SK-N-SH (cell line): ENCODE measurements around the gene ABI3. TPM values are rescaled to one million over a fixed set of nuclear protein-coding genes. Genes with fewer than 3 reads are reported as not detected.

Experiments used
- CTCF ChIA-PET: fragments of 300-600, 350-600 bp; formaldehyde crosslinking; extraction: SDS; loops from one replicate; lab custom pipeline; 2021; lab: Yijun Ruan, JAX
- POLR2A ChIA-PET: fragments of 350-600 bp; sonication (Branson Sonifier 250); formaldehyde crosslinking; extraction: SDS; loops from one replicate; lab custom pipeline; 2020; ENCODE audit warnings: antibody characterized with exemption, inconsistent platforms; lab: Yijun Ruan, JAX
- DNase-seq: peaks from one replicate; pipeline ENCODE4 v3.0.0; 2012
- H2AFZ ChIP-seq: fragments of 200-600 bp; sonication (generic); 2 replicates; pipeline ENCODE4 v1.8.1; 2016; ENCODE audit warnings: antibody characterized with exemption, mild to moderate bottlenecking, low read depth
- H3F3A ChIP-seq: fragments of 200-600 bp; sonication (generic); replicated peaks from 2 replicates; pipeline ENCODE3; 2016; ENCODE audit warnings: antibody characterized with exemption, mild to moderate bottlenecking; ENCODE audit not compliant: insufficient read depth
- H3K27ac ChIP-seq, 2 experiments: fragments of 200-500 bp in 1 of 2; fragments of 200-600 bp in 1 of 2; sonication (Bioruptor generic) in 1 of 2; sonication (generic), shearing (Covaris generic) in 1 of 2; 2 replicates each; pipeline versions ENCODE4 v1.5.1 to v1.6.1; 2014 to 2016; ENCODE audit warnings: low read depth in 2 of 2, inconsistent platforms in 1 of 2, low read length in 1 of 2, mild to moderate bottlenecking in 1 of 2, mixed read lengths in 1 of 2
- H3K27me3 ChIP-seq: fragments of 200-600 bp; sonication (generic), shearing (Covaris generic); 2 replicates; pipeline ENCODE4 v1.6.1; 2016; ENCODE audit warnings: mixed run types; ENCODE audit not compliant: insufficient read depth
- H3K36me3 ChIP-seq, 2 experiments: fragments of 200-500 bp in 1 of 2; fragments of 200-600 bp in 1 of 2; sonication (Bioruptor generic) in 1 of 2; sonication (generic) in 1 of 2; replicated peaks in 1 of 2; 2 replicates each; pipeline versions ENCODE3 to v1.5.1; 2014 to 2016; ENCODE audit warnings: low read length in 1 of 2, mild to moderate bottlenecking in 1 of 2; ENCODE audit not compliant: insufficient read depth in 2 of 2, control insufficient read depth in 1 of 2
- H3K4me1 ChIP-seq, 2 experiments: fragments of 200-500 bp in 1 of 2; fragments of 200-600 bp in 1 of 2; sonication (Bioruptor generic) in 1 of 2; sonication (generic), shearing (Covaris generic) in 1 of 2; 2 replicates each; pipeline versions ENCODE4 v1.5.1 to v1.6.1; 2014 to 2016; ENCODE audit warnings: low read depth in 1 of 2, low read length in 1 of 2, mixed run types in 1 of 2; ENCODE audit not compliant: insufficient read depth in 2 of 2, control insufficient read depth in 1 of 2
- H3K4me2 ChIP-seq: fragments of 200-600 bp; sonication (generic), shearing (Covaris generic); 2 replicates; pipeline ENCODE4 v1.6.1; 2017; ENCODE audit warnings: mixed run types
- H3K4me3 ChIP-seq, 2 experiments: fragments of 200-500 bp in 1 of 2; fragments of 200-600 bp in 1 of 2; sonication (Bioruptor generic) in 1 of 2; sonication (generic), shearing (Covaris generic) in 1 of 2; 2 replicates each; pipeline versions ENCODE4 v1.5.1 to v1.8.1; 2014 to 2016; ENCODE audit warnings: low read depth in 2 of 2, inconsistent platforms in 1 of 2, low read length in 1 of 2, mild to moderate bottlenecking in 1 of 2, mixed read lengths in 1 of 2, moderate library complexity in 1 of 2
- H3K79me2 ChIP-seq: fragments of 200-600 bp; sonication (generic); 2 replicates; pipeline ENCODE4 v1.8.1; 2017; ENCODE audit warnings: mild to moderate bottlenecking; ENCODE audit not compliant: insufficient read depth
- H3K9ac ChIP-seq: fragments of 200-600 bp; sonication (generic); 2 replicates; pipeline ENCODE4 v1.6.1; 2017; ENCODE audit warnings: mixed run types
- H3K9me2 ChIP-seq: fragments of 200-600 bp; sonication (generic); 2 replicates; pipeline ENCODE4 v1.6.1; 2017; ENCODE audit warnings: mixed run types
- H3K9me3 ChIP-seq: fragments of 200-600 bp; sonication (generic); 2 replicates; pipeline ENCODE4 v1.6.1; 2017; ENCODE audit warnings: mixed run types, mild to moderate bottlenecking, moderate library complexity
- H4K20me1 ChIP-seq: fragments of 200-600 bp; sonication (generic); 2 replicates; pipeline ENCODE4 v1.6.1; 2017; ENCODE audit warnings: mild to moderate bottlenecking, mixed run types; ENCODE audit not compliant: insufficient read depth
- CTCF ChIP-seq: fragments of 200-600 bp; sonication (generic); IDR thresholded peaks from 2 replicates; pipeline ENCODE4 v1.6.1; 2017; ENCODE audit warnings: antibody characterized with exemption, mild to moderate bottlenecking, moderate library complexity
- FOXM1 ChIP-seq: IDR thresholded peaks from 2 replicates; pipeline ENCODE4 v1.4.0; 2012; ENCODE audit warnings: low read depth, mild to moderate bottlenecking
- GATA2 ChIP-seq: sonication (generic); formaldehyde crosslinking; IDR thresholded peaks from 2 replicates; pipeline ENCODE4 v1.5.0; 2020; ENCODE audit warnings: mild to moderate bottlenecking, missing genetic modification reagents
- MEF2A ChIP-seq: IDR thresholded peaks from 2 replicates; pipeline ENCODE4 v1.4.0; 2012; ENCODE audit warnings: low read depth, borderline replicate concordance
- NFIC ChIP-seq: IDR thresholded peaks from 2 replicates; pipeline ENCODE4 v1.4.0; 2012; ENCODE audit warnings: borderline replicate concordance
- POLR2AphosphoS5 ChIP-seq: IDR thresholded peaks from 2 replicates; pipeline ENCODE4 v1.6.1; 2012; ENCODE audit warnings: low read depth, low read length
- SIN3A ChIP-seq: IDR thresholded peaks from 2 replicates; pipeline ENCODE4 v1.6.1; 2012; ENCODE audit warnings: low read depth, mild to moderate bottlenecking, low read length, moderate library complexity, borderline replicate concordance
- WGBS: methylation state at CpG from one replicate; pipeline ENCODE4 v1.1.6; 2017; ENCODE audit warnings: low lambda C conversion rate; 5-methylcytosine and 5-hydroxymethylcytosine counted together
- polyA plus RNA-seq, 3 experiments: library from polyadenylated mRNA; depleted of rRNA; stranded (reverse); fragments of >200 nt; gene quantifications; 2 replicates each; pipeline ENCODE4 v1.2.3, GENCODE V29; 2012
- TF ChIP-seq, protein P1 (sequence below): IDR thresholded peaks from 2 replicates; pipeline ENCODE4; 2012
- TF ChIP-seq, protein P2 (sequence below): fragments of 150-350 bp; IDR thresholded peaks from 2 replicates; pipeline ENCODE4 v1.6.1; 2017; ENCODE audit warnings: antibody characterized with exemption, low read length, low read depth, borderline replicate concordance

Gene ABI3
- polyA plus RNA-seq, 1 of the 3 experiments (the other 2 are of a cell fraction), result 4.7 TPM

DNA sequence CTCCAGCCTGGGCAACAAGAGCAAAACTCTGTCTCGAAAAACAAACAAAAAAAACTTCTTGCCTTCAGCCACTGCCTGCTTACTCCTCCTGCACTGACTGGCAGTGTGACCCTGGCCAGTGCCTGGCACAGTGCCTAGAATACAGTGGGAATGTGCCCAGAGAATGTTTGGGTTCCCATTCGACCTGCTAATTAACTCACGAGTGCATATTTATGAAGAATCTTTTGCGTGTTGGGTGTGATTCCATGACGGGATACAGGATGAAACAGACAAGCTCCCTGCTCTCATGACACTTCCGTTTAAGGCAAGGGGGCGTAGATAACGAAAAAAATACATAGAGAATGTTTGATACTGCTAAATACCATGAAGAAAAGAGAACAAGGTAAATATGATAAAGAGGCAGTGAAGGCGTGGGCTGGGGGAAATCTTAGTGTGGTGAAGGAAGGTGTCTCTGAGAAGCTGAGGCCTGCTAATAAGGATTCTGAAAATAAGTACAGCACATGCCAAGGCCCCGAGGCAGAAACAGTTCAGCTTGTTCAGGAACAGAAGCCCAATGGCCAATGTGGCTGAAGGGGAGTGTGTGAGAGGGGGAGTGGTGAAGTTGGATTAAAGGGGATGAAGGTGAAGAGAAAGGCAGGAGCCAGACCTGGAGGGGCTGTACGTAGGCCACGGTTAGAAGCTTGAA lies 4.3 kb downstream of the ABI3 start:
- no peaks in the 10 kb centered on the region for H3K79me2 ChIP-seq
- H3K36me3 ChIP-seq, result no peaks in the 10 kb centered on the region
- H3K9me3 ChIP-seq, result no peaks in the 10 kb centered on the region
- no peak for TF ChIP-seq GATA2
- no peak for TF ChIP-seq MEF2A
- TF ChIP-seq, protein P1, sequence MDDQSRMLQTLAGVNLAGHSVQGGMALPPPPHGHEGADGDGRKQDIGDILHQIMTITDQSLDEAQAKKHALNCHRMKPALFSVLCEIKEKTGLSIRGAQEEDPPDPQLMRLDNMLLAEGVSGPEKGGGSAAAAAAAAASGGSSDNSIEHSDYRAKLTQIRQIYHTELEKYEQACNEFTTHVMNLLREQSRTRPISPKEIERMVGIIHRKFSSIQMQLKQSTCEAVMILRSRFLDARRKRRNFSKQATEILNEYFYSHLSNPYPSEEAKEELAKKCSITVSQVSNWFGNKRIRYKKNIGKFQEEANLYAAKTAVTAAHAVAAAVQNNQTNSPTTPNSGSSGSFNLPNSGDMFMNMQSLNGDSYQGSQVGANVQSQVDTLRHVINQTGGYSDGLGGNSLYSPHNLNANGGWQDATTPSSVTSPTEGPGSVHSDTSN, result no peak
- TF ChIP-seq NFIC, result peak; percentile 32; the same call in 1 of the 2 replicates
- TF ChIP-seq CTCF, result no peak
- peaks cover 10% of the 10 kb centered on the region for H3F3A ChIP-seq
- H4K20me1 ChIP-seq, result no peaks in the 10 kb centered on the region
- peaks cover 0 to 8% of the 10 kb centered on the region in 2 experiments; a peak in 3 of 4 replicates for H3K4me1 ChIP-seq
- no peak overlapping the region for H3K4me3 ChIP-seq
- no peak overlapping the region for H2AFZ ChIP-seq
- no peaks in the 10 kb centered on the region for H3K27me3 ChIP-seq
- H3K4me2 ChIP-seq, result no peak overlapping the region
- DNase-seq, result peak; percentile 29
- ChIA-PET POLR2A (no interaction called here), CTCF (interaction anchor here (1.1 to 9.5 kb wide), 4 partner anchors 8 to 76 kb away, joined by 4 to 105 read pairs (median 5); partner anchors contain the start of gene PHOSPHO1)
- no peaks in the 10 kb centered on the region for H3K9me2 ChIP-seq
- H3K9ac ChIP-seq, result no peak overlapping the region
- 58% methylated on average over 12 of the region's 12 CpGs for WGBS
- H3K27ac ChIP-seq, result no peak overlapping the region

DNA sequence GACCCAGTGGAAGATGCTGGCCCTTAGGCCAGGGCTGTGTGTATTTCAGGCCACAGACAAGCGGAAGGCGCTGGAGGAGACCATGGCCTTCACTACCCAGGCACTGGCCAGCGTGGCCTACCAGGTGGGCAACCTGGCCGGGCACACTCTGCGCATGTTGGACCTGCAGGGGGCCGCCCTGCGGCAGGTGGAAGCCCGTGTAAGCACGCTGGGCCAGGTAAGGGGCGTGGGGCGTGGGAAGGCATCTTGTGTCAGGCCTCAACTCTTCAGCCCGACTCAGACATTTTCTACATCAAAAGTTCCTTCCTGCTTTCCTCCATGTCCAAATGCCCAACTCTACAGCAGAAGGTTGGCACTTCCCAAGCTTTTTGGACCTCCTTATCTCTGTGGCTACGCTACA lies 6.0 kb downstream of the ABI3 start:
- Histone ChIP-seq H3K4me2 (no peak overlapping the region), H2AFZ (no peak overlapping the region), H3K4me3 (no peak overlapping the region), H3K9ac (no peak overlapping the region), H3K9me3 (no peaks in the 10 kb centered on the region), H3K27me3 (no peaks in the 10 kb centered on the region; the same call in 1 of the 2 replicates), H3K9me2 (no peaks in the 10 kb centered on the region), H3K36me3 (no peaks in the 10 kb centered on the region), H3K4me1 (no peaks in the 10 kb centered on the region), H3K79me2 (no peaks in the 10 kb centered on the region), H3K27ac (no peak overlapping the region), H4K20me1 (no peaks in the 10 kb centered on the region), H3F3A (peaks cover 9% of the 10 kb centered on the region)
- ChIA-PET CTCF (interaction anchor here (9.5 kb wide), 1 partner anchor 11 kb away, joined by 105 read pairs; the partner anchor contains the start of gene PHOSPHO1), POLR2A (no interaction called here)
- WGBS, result 88% methylated on average over 13 of the region's 13 CpGs
- TF ChIP-seq, protein P2, sequence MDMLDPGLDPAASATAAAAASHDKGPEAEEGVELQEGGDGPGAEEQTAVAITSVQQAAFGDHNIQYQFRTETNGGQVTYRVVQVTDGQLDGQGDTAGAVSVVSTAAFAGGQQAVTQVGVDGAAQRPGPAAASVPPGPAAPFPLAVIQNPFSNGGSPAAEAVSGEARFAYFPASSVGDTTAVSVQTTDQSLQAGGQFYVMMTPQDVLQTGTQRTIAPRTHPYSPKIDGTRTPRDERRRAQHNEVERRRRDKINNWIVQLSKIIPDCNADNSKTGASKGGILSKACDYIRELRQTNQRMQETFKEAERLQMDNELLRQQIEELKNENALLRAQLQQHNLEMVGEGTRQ, result no peak
- TF ChIP-seq FOXM1, result no peak
- TF ChIP-seq SIN3A, result no peak
- no peak for TF ChIP-seq POLR2AphosphoS5
- no peak for DNase-seq
